Astrocyte of the cerebellum (primary cell): ENCODE data around the gene IPO11.
A peak's percentile ranks its signal among the peaks of the same experiment; 100 is the strongest.

Experiments
- DNase-seq: peaks from one replicate; pipeline ENCODE4 v3.0.0-alpha.2; 2011; ENCODE audit warnings: low read depth
- H3K4me3 ChIP-seq: 2 replicates; pipeline ENCODE4 v1.5.1; 2011; ENCODE audit warnings: mild to moderate bottlenecking, low read depth, low read length, moderate library complexity
- in situ Hi-C: cut with HindIII; loops from 2 replicates; pipeline ENCODE4 v1.10.0; 2017; ENCODE audit warnings: low sequenced_read_pairs
- TF ChIP-seq, protein P1 (sequence below): IDR thresholded peaks from 2 replicates; pipeline ENCODE4 v1.5.1; 2012; ENCODE audit warnings: low read length, low read depth, moderate library complexity, mild to moderate bottlenecking; ENCODE audit errors: missing control alignments

IPO11 gene

DNA sequence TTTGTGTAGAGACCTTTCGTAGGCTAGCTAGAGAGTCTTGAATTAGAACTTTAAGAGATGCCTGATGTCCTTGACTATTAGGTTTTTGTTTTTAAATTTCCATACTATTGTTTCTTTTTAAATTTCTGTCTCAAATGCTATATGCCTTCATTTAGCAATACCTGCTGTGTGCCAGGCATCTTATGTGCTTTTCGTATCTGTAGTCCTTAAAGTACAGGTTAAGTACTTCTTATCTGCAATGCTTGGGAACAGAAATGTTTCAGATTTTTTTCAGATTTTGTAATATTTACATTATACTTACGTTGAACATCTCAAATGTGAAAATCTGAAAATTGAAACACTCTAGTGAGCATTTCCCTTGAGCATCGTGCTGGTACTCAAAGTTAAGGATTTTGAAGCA lies 49.0 kb downstream of the IPO11 start:
- in situ Hi-C loops, result loop anchor here (25.0 kb wide), 1 partner anchor 326 kb away; no protein-coding TSS in a partner anchor
- TF ChIP-seq, protein P1, sequence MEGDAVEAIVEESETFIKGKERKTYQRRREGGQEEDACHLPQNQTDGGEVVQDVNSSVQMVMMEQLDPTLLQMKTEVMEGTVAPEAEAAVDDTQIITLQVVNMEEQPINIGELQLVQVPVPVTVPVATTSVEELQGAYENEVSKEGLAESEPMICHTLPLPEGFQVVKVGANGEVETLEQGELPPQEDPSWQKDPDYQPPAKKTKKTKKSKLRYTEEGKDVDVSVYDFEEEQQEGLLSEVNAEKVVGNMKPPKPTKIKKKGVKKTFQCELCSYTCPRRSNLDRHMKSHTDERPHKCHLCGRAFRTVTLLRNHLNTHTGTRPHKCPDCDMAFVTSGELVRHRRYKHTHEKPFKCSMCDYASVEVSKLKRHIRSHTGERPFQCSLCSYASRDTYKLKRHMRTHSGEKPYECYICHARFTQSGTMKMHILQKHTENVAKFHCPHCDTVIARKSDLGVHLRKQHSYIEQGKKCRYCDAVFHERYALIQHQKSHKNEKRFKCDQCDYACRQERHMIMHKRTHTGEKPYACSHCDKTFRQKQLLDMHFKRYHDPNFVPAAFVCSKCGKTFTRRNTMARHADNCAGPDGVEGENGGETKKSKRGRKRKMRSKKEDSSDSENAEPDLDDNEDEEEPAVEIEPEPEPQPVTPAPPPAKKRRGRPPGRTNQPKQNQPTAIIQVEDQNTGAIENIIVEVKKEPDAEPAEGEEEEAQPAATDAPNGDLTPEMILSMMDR, result no peak
- H3K4me3 ChIP-seq, result no peak overlapping the region
- no peak for DNase-seq

DNA sequence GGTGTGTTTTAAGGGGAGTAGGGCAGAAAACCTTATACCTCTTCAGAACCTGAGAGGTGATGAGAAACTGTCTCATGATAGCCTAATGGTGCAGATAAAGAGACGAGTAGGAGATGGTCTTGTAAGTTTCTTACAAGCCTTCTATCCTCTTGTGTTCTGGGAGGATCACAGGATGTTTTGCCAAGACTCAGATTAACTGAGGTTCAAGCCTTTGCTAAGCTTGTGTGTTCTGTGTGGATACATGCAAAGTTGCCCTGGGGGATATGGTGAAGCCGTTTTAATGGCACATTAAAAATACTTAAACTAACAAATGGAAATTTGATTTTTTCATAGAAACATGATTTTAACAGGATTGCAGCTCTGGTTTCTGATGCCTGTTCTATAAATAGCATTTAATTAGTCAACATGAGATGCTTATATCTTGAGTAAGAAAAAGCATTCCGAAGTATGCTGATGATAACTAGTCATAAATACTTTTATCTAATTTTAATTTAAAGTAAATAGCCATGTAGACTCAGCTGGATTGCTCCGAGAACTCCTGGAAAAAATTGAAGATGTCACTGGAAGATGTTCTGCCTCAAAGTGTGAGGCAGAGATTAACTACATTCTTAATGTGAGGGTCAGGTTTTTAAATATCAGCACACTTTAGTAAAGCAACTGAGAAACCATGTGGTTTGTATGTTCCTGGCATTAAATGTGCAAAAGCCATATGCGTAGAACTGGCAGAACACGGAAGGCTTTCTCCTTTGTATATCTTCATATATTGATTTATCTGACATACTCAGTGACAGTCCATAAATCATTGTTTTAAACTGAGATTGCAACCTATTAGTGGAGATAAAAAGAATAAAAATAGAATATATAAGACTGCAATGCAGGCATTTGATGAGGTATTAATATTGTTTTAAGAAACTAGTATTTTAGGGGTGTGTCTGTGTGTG lies 53.7 kb downstream of the IPO11 start:
- no peak for DNase-seq
- in situ Hi-C loops, result loop anchor here (25.0 kb wide), 1 partner anchor 321 kb away; no protein-coding TSS in a partner anchor
- TF ChIP-seq, protein P1, result no peak
- H3K4me3 ChIP-seq, result no peak overlapping the region

DNA sequence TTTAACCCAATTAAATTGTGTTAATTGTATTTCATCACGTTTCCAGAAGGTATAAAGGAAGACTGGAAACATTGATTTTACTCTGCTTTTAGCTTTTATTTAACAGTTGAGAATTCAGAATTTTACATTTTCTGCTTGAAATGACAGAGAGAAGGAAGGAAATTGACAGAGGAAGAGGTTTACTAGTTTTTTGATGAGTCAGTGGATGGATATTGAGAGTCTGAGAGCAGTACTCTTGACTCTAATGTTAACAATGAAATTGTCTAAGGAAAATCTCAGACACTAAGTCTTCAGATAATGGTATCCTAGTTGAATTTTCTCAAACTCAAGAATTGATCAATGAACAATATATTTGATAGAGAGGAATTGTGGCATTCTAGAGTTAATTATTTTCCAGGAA lies 60.6 kb downstream of the IPO11 start:
- no peak overlapping the region for H3K4me3 ChIP-seq
- in situ Hi-C loops, result loop anchor here (25.0 kb wide), 1 partner anchor 314 kb away; no protein-coding TSS in a partner anchor
- TF ChIP-seq, protein P1, result no peak
- no peak for DNase-seq

DNA sequence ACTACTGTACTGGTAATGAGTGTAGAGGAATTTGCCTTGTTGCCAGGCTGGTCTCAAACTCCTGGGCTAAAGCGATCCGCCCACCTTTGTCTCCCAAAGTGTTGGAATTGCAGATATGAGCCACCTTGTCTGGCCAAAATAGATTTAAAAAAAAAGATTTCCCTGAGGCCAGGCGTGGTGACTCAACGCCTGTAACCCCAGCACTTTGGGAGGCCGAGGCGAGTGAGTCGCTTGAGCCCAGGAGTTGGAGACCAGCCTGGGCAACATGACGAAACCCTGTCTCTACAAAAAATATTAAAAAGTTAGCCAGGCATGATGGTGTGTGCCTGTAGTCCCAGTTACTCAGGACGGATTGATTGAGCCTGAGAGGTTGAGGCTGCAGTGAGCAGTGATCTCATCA lies 62.5 kb downstream of the IPO11 start:
- no peak overlapping the region for H3K4me3 ChIP-seq
- TF ChIP-seq, protein P1, result no peak
- in situ Hi-C loops, result no loop called here
- DNase-seq, result peak; percentile 36

DNA sequence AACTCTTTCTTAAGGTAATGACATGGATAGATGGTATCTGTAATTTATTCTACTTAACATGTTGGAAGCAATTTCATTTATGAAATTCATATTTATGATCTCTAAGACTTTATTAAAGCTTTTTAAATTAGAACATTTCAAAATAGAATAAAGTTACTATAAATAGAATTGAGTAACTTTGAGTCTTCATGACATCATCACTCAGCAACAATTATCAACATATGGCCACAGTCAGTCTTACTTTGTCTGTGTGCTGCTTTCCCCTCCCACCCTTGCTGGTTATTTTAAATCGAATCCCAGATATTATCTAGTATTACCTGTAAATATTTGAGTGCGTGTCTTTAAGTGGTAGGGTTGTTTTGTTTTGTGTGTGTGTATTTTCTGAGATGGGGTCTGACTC lies 65.2 kb downstream of the IPO11 start:
- H3K4me3 ChIP-seq, result no peak overlapping the region
- in situ Hi-C loops, result no loop called here
- TF ChIP-seq, protein P1, result no peak
- DNase-seq, result no peak

DNA sequence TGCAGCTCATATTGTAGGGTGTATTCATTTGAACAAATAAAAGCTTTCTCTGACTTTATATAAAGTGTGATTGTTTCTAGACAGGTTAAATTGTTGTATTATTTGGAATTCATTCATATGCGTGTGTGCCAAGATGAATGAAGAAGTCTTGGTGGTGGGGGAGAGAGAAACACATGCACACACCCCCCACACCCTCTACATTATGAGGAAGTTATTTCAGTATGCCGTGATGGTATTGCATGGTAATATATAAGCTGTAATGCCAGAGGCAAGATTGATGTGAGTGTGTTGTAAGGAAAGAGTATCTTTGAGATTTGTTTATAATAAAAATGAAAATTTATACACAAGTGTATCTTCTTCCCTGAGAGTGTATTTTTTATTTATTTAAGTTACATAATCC lies 71.0 kb downstream of the IPO11 start:
- no peak for DNase-seq
- TF ChIP-seq, protein P1, result no peak
- in situ Hi-C loops, result no loop called here
- H3K4me3 ChIP-seq, result no peak overlapping the region
